Measurements from ENCODE around the gene TMEM259. TPM values are rescaled to one million over a fixed set of nuclear protein-coding genes. Genes with fewer than 3 reads are reported as not detected.
A peak's percentile ranks its signal among the peaks of the same experiment; 100 is the strongest.

The TMEM259 gene
- total RNA-seq, 4 donors from 2014 or later: 226 to 676 (median 303) TPM

GRCh38 chr19:1017906-1018305 is 3.0 kb downstream of the TMEM259 start:
- H3K27ac ChIP-seq: peak overlapping the region; percentile 37 to 70 (median 60)
- TF ChIP-seq EP300 (IDR thresholded peaks at IDR 0.05; ENCODE audit: low read depth) (no peak), POLR2A (IDR thresholded peaks at IDR 0.05) (no peak), POLR2AphosphoS5 (IDR thresholded peaks at IDR 0.05) (no peak), CTCF (IDR thresholded peaks at IDR 0.05) (no peak)
- H3K4me3 ChIP-seq: peak overlapping the region in 1 of 4 donors; percentile 0
- peaks cover 0 to 4% (median 0%) of the 10 kb centered on the region in 4 donors for H3K36me3 ChIP-seq
- no peaks in the 10 kb centered on the region for H3K27me3 ChIP-seq
- intact Hi-C loops (cut with DNase I; ENCODE audit: low total_unique reads) (no loop called here), in situ Hi-C loops (cut with MboI; ENCODE audit: low pct_ligation_motif_present in 1 of 4, low pct_unique_long_range_greater_than_20kb in 1 of 4, low sequenced_read_pairs in 3 of 4) (no loop called here)
- H3K4me1 ChIP-seq: peaks cover 47 to 57% (median 53%) of the 10 kb centered on the region in 4 donors
- 84% methylated on average over 9 of the region's 9 CpGs; no CpG with 5 or more reads in 1 of the 2 donors for WGBS, 2 donors (ENCODE audit: low coverage in 1 of 2)
- no peak for DNase-seq
- no peaks in the 10 kb centered on the region for H3K9me3 ChIP-seq

- Histone ChIP-seq H3K27me3 (no peaks in the 10 kb centered on the region), H3K27ac (peak overlapping the region; percentile 37 to 70 (median 60)), H3K4me1 (peaks cover 47 to 55% (median 52%) of the 10 kb centered on the region in 4 donors), H3K36me3 (peaks cover 0 to 9% (median 2%) of the 10 kb centered on the region in 4 donors), H3K9me3 (no peaks in the 10 kb centered on the region), H3K4me3 (peak overlapping the region in 1 of 4 donors; percentile 0)
- TF ChIP-seq POLR2AphosphoS5 (IDR thresholded peaks at IDR 0.05) (no peak), EP300 (IDR thresholded peaks at IDR 0.05; ENCODE audit: low read depth) (no peak)
- 53% methylated on average over 24 of the region's 24 CpGs; no CpG with 5 or more reads in 1 of the 2 donors for WGBS, 2 donors (ENCODE audit: low coverage in 1 of 2)
- peak; percentile 71 for DNase-seq
- intact Hi-C loops (cut with DNase I; ENCODE audit: low total_unique reads) (no loop called here), in situ Hi-C loops (cut with MboI; ENCODE audit: low pct_ligation_motif_present in 1 of 4, low pct_unique_long_range_greater_than_20kb in 1 of 4, low sequenced_read_pairs in 3 of 4) (no loop called here)
Observed at GRCh38 chr19:1017115-1017905, 3.6 kb downstream of the TMEM259 start.

GRCh38 chr19:1016647-1017114 is 4.2 kb downstream of the TMEM259 start:
- intact Hi-C loops (cut with DNase I; ENCODE audit: low total_unique reads): no loop called here
- Histone ChIP-seq H3K4me3 (no peak overlapping the region), H3K4me1 (peaks cover 40 to 52% (median 46%) of the 10 kb centered on the region in 4 donors), H3K9me3 (no peaks in the 10 kb centered on the region), H3K27me3 (no peaks in the 10 kb centered on the region), H3K36me3 (peaks cover 0 to 15% (median 7%) of the 10 kb centered on the region in 4 donors), H3K27ac (peak overlapping the region; percentile 37 to 70 (median 60))
- TF ChIP-seq POLR2A (IDR thresholded peaks at IDR 0.05) (no peak), EP300 (IDR thresholded peaks at IDR 0.05; ENCODE audit: low read depth) (peak; percentile 8), POLR2AphosphoS5 (IDR thresholded peaks at IDR 0.05) (peak in 1 of 3 donors; percentile 31), CTCF (IDR thresholded peaks at IDR 0.05) (no peak)
- peak; percentile 60 for DNase-seq
- 52% methylated on average over 12 of the region's 12 CpGs; no CpG with 5 or more reads in 1 of the 2 donors for WGBS, 2 donors (ENCODE audit: low coverage in 1 of 2)
- in situ Hi-C loops (cut with MboI; ENCODE audit: low pct_ligation_motif_present in 1 of 4, low pct_unique_long_range_greater_than_20kb in 1 of 4, low sequenced_read_pairs in 3 of 4): no loop called here

- intact Hi-C loops (cut with DNase I; ENCODE audit: low total_unique reads): no loop called here
- no peak overlapping the region for H3K4me3 ChIP-seq
- peak; percentile 36 for DNase-seq
Observed at GRCh38 chr19:1015782-1016646, 4.9 kb downstream of the TMEM259 start.

More at GRCh38 chr19:1015782-1016646, 4.9 kb downstream of the TMEM259 start:
- H3K27ac ChIP-seq: peak overlapping the region; percentile 37 to 70 (median 60)
- no peaks in the 10 kb centered on the region for H3K9me3 ChIP-seq
- H3K4me1 ChIP-seq: peaks cover 40 to 51% (median 45%) of the 10 kb centered on the region in 4 donors
- in situ Hi-C loops (cut with MboI; ENCODE audit: low pct_ligation_motif_present in 1 of 4, low pct_unique_long_range_greater_than_20kb in 1 of 4, low sequenced_read_pairs in 3 of 4): no loop called here
- no peaks in the 10 kb centered on the region for H3K27me3 ChIP-seq
- TF ChIP-seq CTCF (IDR thresholded peaks at IDR 0.05) (no peak), POLR2A (IDR thresholded peaks at IDR 0.05) (no peak), POLR2AphosphoS5 (IDR thresholded peaks at IDR 0.05) (no peak), EP300 (IDR thresholded peaks at IDR 0.05; ENCODE audit: low read depth) (no peak)
- H3K36me3 ChIP-seq: peaks cover 0 to 22% (median 10%) of the 10 kb centered on the region in 4 donors
- 57% methylated on average over 31 of the region's 31 CpGs; no CpG with 5 or more reads in 1 of the 2 donors for WGBS, 2 donors (ENCODE audit: low coverage in 1 of 2)
